Stimulated activated CD4-positive, alpha-beta T cell treated with anti-CD3 and anti-CD28 coated beads, Interleukin-1b, Interleukin-23, amount 100 ng/mL, for 4 hours (primary cell): ENCODE data around the gene ARSD.

Experiments used
- DNase-seq, 2 donors: peaks; one replicate each; pipeline ENCODE4 v3.0.0-alpha.2; 2020; ENCODE audit warnings: low read depth in 2 of 2

The ARSD gene

GRCh38 chrX:2854918-2855317 is 74.2 kb downstream of the ARSD start:
- DNase-seq: no peak
